Cerebellar cortex (tissue), 1 donor: Measurements from ENCODE around the gene KIAA1191.

Experiments
- DNase-seq: peaks from one replicate; pipeline ENCODE4 v3.0.0-alpha.2; 2015; ENCODE audit warnings: low spot score

Gene KIAA1191

GRCh38 chr5:176365351-176366231 lies 4.0 kb upstream of the KIAA1191 start, which contains the start of gene ARL10:
TSS of gene ARL10 (plus strand) at chr5:176365487. CDS start at chr5:176365564, 77 bp downstream.
- DNase-seq = no peak

DNA sequence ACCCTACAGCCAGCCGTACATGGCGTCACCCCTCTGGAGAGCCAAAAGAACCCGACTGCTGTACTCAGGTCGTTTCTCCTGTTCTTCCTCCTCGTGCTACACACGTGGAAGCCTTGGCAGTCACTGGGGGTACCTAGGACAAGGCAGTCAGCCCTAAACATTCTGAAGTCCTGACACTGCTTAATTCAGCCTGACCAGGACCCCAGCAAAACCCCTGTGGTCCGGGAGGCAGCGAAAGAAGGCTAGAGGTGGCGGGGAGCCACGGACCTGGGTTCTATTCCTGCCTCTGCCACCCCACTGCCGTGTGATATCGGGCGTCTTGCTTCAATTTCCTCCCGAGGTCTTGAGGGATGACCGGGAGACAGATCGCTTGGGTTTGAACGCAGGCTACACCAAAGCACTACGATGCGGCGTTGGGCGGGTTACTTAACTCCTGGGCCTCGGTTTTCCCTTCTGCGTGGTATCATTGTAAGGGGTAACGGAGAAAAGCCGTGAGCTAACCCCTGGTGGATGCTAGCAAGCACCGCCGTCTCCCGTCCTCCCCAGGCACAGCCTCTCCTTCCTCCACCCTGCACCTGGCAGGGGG lies 3.3 kb upstream of the KIAA1191 start:
- DNase-seq = peak; percentile 31

GRCh38 chr5:176362233-176362490 lies 598 bp upstream of the KIAA1191 start:
- no peak for DNase-seq

DNA sequence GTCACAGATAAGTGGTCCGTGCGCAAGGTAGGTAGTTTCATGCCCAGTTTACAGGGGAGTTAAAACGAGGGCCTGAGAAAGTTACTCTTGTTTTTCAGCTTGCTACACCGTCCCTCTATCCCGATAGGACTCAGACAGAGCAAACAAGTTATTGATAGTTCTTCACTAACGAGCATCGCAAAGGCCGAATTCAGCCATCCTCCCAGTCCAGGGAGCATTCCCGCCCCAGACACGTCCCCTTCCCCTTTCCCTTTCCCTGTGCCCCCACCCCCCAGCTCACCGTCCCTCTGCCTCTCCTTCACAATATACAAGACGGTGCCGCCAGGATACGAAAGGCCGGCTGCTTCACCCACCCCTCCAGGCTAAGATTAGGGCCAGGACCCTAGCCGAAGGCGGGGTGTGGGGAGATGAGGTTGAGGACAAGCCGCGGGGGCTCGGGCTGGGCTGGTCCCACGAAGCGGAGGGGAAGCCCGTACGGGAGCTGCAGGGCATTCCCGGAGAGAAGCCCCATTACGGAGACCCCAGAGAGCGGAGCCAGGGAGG lies 599 bp downstream of the KIAA1191 start:
- peak; percentile 25 for DNase-seq

- DNase-seq = no peak
These were observed 1.9 kb downstream of the KIAA1191 start for GRCh38 chr5:176359658-176360057.

DNA sequence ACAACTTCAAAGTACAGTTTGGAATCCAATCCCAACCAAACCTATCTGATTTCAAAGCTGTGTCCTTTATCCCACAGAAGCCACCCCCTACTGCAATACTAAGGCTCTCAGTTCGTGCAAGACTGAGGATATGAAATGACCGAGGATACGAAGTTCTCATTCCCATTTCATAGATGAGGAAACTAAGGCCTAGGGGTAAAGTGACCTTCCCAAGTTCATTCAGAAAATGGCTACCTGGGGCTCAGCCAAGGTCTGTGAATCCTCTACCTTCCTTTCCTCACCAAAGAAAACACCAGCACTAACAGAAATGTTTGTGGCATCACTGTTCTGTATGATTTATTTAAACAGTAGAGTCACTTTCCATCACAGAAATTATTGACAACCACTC lies 5.4 kb downstream of the KIAA1191 start:
- DNase-seq = no peak

DNA sequence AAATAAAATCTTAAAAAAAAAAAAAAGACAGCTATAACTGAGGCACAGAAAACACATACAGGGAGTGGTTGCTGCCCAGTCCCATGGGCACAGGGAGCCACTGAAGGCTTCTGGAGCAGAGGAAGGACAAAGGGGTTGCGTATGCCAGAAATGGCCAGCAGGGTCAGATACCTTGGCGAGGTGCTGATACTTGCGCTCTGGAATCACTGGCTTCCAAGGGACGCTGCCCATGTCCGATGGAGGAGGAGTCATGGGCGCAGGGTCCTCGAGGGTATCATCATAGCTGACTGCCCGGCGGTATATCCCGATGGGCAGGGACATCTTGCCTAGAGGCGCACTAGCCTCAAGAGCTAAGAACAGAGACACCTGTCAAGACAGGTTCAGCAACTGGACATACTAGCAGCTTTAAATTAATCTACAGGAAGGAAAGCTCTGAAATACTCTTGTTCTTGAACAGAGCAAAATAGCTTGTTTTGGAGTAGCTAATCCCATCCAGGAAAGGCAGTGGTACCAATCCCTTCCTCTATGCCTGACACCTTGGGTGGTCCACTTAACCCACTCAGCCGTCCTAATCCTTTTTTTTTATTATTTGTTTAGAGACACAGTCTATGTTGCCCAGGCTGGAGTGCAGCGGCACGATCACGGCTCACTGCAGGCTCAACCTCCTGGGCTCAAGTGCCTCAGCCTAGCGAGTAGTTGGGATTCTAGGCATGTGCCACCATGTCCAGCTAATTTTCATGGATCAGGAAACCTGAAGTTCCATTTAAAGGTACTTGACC lies 6.0 kb downstream of the KIAA1191 start:
- DNase-seq = no peak

DNA sequence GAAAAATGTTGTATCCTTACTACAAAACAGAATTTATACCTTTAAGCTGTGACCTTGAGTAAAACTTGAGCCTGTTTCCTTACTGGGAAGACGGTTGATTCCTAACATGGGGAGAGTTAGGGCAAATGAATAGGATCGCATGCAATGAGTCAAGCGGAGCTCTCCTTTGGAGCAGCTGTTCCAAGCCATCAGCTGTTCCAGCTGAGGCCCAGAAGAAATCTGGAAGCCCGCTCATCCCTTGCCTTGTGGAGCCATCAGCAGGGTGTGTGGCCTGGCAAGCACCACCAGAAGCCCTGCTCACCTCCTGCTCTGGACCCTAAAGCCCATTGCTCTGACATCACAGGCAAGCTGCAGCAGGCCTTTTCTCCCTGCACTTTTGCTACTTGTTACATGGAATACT lies 8.0 kb downstream of the KIAA1191 start:
- DNase-seq = no peak

DNA sequence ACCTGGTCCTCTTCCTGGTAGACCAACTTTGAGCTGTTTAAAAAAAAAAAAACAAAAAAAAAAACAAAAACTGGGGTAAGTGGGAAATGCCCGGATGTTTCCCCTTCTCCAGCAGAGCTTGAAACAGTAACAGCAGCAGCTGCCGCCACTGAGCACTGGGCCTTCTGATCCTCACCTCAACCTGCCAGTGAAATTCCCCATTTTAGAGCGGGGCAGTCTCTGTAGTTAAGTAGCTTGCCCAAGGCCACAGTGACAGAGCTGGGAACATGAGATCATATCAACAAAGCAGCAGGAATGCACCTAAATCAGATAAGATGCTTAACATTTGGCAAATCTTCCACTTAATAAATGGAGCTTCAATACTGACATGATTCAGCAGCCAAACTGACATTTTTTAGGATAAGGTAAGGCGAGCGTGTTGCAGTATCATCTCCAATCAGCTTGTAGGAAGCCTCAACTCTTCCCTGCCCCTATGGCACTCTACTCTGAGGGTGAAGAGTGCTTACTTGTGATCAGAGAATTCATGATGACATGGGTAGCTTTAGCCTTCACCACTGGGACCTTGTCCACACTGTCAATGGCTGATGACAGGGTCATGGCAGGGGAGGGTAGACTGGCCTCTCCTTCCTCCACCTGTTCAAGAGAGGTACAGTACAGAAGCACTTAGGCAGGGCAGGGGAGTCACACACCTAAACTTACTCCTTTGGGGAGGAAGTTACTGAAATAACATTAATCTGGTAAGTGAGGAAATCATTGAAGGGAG lies 9.3 kb downstream of the KIAA1191 start:
- DNase-seq = no peak

DNA sequence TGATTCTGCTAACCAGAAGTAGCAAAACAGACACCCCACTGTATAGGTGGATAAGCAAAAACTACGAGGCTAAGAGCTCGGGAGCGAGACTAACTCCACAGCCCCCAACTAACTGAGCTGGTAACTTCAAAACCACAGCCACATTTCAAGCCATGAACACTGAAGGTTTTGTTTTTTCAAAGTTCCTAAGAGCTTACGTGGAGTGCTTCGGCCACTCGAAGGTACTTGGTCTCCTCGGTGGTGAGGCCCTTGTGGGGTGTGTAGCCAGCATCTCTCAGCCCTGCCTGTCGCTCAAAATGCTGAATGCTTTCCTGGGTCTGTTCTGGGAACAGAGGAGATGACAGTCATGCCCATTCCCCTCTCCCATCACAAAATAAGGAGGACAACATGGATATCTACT lies 11.1 kb downstream of the KIAA1191 start:
- DNase-seq = no peak

DNA sequence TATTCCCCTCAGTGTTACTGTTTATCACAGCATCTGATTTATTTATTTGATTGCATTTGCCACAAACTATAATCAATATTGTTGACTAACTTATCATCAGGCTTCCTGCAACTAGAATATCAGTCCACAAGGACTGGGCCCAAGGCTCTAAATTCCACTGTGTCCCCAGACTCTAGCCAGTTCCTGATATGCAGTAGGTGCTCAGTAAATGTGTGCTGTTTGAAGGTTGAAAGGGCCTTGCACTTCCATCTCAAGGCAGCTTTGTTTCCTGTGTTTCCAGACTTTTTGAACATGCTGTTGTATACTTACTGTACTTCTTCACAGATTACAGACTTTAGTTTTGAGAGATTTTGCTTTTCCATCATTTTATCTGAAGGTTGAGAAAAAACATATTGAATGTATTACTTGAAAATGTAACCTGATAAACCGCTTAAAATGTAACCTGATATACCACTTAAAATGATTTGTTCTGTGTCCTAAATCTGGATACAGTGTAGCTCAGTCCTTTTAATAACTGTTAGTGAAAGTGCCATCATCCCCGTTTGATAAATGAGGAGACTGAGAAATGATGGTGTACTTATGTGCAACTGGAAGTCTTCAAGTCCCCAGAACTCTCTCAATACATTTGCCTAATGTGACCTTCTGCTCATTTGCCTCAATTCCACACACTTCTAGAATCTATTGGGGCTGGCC lies 18.7 kb downstream of the KIAA1191 start:
- no peak for DNase-seq

DNA sequence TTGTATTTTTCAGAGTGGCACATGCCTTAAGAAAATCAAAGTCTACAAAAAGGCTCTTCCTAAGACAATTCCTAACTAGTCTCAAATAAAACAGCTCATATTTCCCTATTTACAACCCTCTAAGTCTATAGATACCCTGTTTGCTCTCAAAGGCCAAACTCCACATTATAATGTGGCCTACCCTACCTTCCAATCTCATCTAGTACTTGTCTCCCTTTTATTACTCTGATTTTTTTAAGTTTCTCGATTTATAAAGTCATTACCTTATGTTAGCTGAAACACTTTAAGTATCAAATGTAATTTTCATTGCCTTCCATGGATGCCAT lies 19.4 kb downstream of the KIAA1191 start:
- no peak for DNase-seq

- DNase-seq = no peak
These were observed 20.0 kb downstream of the KIAA1191 start for GRCh38 chr5:176341325-176342157.

DNA sequence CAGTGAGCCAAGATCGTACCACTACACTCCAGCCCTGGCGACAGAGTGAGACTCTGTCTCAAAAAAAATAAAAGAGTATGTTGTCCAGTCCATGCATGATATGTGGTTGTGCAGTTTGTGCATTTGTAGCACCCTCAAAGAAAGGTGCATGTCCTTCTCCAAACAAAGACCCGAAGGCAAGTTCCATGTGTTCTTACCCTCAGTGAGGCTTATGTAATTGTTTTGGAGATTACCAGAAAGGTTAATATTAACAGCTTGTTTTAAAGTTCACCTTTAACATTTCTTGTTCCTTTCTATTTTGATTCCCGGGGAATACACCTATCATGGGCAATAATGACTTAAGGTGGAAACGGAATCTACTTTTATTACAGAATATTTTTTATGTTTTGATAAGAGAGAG lies 22.3 kb downstream of the KIAA1191 start:
- DNase-seq = no peak

- DNase-seq = no peak
These were observed 23.7 kb downstream of the KIAA1191 start for GRCh38 chr5:176337913-176338312.

- no peak for DNase-seq
These were observed 27.4 kb downstream of the KIAA1191 start for GRCh38 chr5:176334031-176334770.

- DNase-seq = no peak
These were observed 41.0 kb downstream of the KIAA1191 start for GRCh38 chr5:176320577-176320976.

- DNase-seq = peak; percentile 28
These were observed 41.6 kb downstream of the KIAA1191 start for GRCh38 chr5:176319827-176320554.
